ENCODE measurements around the gene CMC2.

Gene CMC2

DNA sequence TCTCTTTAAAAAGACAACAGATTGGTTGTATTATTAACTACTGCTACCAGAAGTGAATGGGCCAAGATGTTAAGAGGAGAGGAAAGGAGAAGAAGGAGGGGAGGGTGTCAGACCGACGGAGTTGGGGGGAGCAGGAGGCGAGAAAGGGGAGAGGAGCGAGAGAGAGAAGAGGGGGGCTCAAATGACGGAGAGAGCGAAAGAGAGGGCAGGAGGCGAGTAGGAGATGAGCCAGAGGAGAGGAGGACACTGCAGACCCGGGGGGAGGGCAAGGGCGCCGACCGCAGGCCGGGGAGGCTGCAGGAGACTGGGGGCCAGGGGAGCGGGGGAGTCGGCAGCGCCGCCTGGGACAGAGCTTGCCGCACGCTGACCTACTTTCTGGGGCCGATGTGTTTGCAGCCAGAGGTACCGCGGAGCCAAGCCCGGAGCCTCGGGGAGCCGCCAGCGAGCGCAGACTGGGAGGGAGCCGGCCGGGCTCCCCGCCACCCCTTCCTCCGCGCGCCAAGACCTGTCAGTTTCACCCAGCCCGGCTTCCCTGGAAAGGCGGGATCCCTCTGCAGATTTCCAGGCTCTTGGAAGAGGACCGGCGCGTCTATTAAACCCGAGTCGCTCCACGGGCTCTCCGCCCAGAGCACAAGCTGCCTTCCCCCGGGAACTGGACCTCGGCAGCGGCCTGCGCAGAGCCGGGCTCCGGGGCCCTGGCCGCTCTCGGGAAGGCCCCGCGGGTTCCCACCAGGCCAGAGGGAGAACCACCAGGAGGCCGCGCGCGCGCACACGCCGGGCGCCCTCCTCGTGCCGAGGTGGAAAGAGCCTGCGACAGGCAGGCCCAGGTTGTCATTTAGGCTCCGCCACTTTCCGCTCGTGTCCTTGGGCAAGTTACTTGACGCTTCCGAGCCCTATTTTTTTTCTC, 74.6 kb downstream of the CMC2 start:
- DNase-seq (ENCODE audit: low spot score): no peak

DNA sequence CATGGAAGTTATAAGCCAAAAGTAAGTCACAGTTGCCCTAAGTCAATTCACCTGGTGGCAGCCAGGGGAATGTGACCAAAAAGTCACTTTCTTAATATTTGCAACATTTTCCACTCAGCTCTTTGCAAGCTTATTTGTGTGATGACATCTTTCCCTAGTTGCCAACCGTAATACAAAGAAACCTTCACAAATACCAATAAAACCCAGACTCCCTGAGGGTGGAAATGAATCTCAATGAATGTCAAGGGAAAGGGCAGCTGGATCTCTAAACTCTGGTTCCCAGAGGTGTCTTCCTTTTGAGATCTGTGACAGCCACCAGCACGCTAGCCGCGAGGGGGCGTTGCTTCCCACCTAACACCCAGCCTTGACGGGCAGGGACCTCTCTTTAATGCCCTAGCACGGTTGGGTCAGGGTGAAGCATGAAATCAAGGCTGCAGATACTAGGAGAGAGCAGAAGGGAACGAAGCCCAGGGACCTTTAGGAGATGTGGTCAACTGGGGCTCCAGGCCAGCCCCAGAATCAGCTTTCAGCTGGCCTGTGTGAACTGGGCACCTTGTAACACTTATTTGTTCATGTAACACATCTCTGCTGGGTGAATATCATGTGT, 82.2 kb downstream of the CMC2 start:
- DNase-seq (ENCODE audit: low spot score): peak; percentile 62

DNA sequence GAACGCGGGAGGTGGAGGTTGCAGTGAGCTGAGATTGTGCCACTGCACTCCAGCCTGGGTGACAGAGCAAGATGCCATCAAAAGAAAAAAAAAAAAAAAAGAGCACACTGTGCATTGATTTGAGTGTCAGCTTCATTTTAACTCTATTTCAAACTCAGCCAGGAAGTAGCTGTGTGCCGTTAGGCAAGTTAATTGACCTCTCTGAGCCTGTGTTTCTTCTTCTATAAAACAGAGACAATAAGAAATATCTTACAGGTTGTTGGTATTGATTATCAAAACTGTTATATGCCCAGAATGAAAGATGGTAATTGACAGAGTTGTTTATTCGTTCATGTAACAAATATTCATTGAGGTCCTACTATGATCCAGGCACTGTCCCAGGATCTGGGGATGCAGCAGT, 83.3 kb downstream of the CMC2 start:
- DNase-seq (ENCODE audit: low spot score): no peak

All from NAMALWA (cell line).